GM13976 (cell line): ENCODE results near the gene SCGB1D2.
"Not testable (repeated sequence)": the region's sequence is repeated elsewhere in the genome, so short reads cannot be mapped to it uniquely, and the experiment has no call there.

ENCODE experiments used
- DNase-seq: peaks from one replicate; pipeline ENCODE4 v3.0.0; 2012; ENCODE audit warnings: low spot score
- CTCF ChIP-seq: IDR thresholded peaks from 2 replicates; pipeline ENCODE4 v1.5.1; 2012; ENCODE audit warnings: borderline replicate concordance, mild to moderate bottlenecking; ENCODE audit not compliant: insufficient read depth; ENCODE audit errors: extremely low read depth, missing control alignments, control extremely low read depth
- in situ Hi-C: fragments of 300-500 bp; cut with MboI; formaldehyde crosslinking; loops from one replicate; pipeline ENCODE4 v1.12.0; 2022; ENCODE audit warnings: low sequenced_read_pairs, mixed read lengths, inconsistent platforms; ENCODE audit not compliant: unreplicated experiment

SCGB1D2 gene

GRCh38 chr11:62242021-62242420 is at the start of gene SCGB1D2:
TSS of gene SCGB1D2 (plus strand) at chr11:62242239. CDS start at chr11:62242308, 69 bp downstream.
- no peak for TF ChIP-seq CTCF
- DNase-seq, result no peak
- in situ Hi-C loops, result no loop called here

GRCh38 chr11:62193952-62194351 is 48.1 kb upstream of the SCGB1D2 start:
- no peak for DNase-seq
- in situ Hi-C loops, result no loop called here
- TF ChIP-seq CTCF, result no peak

- DNase-seq, result not testable (repeated sequence)
These were observed 47.0 kb upstream of the SCGB1D2 start for GRCh38 chr11:62195010-62195409.

GRCh38 chr11:62195945-62196344 is 46.1 kb upstream of the SCGB1D2 start:
- TF ChIP-seq CTCF, result no peak
- in situ Hi-C loops, result no loop called here
- no peak for DNase-seq

More at GRCh38 chr11:62195010-62195409, 47.0 kb upstream of the SCGB1D2 start:
- in situ Hi-C loops, result not testable (repeated sequence)

GRCh38 chr11:62197400-62197799 is 44.6 kb upstream of the SCGB1D2 start:
- in situ Hi-C loops, DNase-seq: not testable (repeated sequence)

GRCh38 chr11:62201376-62201775 is 40.7 kb upstream of the SCGB1D2 start:
- no peak for TF ChIP-seq CTCF
- in situ Hi-C loops, result no loop called here
- DNase-seq, result no peak

GRCh38 chr11:62202910-62203309 is 39.1 kb upstream of the SCGB1D2 start:
- in situ Hi-C loops, result no loop called here

More at GRCh38 chr11:62202910-62203309, 39.1 kb upstream of the SCGB1D2 start:
- no peak for TF ChIP-seq CTCF
- no peak for DNase-seq
